ENCODE measurements around the gene TMEM128.

The TMEM128 gene

DNA sequence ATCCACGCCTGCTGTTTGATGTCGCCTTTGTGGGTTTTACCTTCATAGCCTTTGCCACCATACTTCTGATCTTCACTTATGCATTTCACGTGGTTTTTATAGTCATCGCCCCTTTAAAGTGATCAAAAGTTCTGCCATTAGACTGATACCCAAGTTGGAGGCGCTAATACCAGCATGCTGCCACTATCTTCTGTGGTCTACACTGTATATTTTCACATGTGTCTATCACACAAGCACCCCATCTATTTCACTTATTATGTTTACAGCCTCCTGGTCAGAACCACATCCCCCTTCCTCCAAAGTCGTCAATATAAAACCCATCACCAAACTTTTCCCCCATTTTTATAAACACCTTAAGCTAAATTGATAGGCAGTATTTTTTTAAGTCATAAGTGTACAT lies 33.8 kb upstream of the TMEM128 start:
- Histone ChIP-seq H3K4me1 (ENCODE audit: control insufficient read depth in 5 of 5, insufficient read depth in 5 of 5, low read length in 5 of 5) (peaks cover 0 to 2% (median 0%) of the 10 kb centered on the region in 5 donors), H3K36me3 (ENCODE audit: control insufficient read depth in 5 of 5, insufficient read depth in 5 of 5, low read length in 5 of 5) (peaks cover 38 to 86% (median 52%) of the 10 kb centered on the region in 5 donors), H3K27ac (ENCODE audit: low read depth, low read length) (no peak overlapping the region), H3K9me3 (ENCODE audit: control insufficient read depth in 5 of 5, low read length in 5 of 5) (no peaks in the 10 kb centered on the region), H3K9ac (ENCODE audit: low read length in 5 of 5) (no peak overlapping the region), H3K27me3 (ENCODE audit: control insufficient read depth in 5 of 5, insufficient read depth in 4 of 5, low read length in 5 of 5) (no peaks in the 10 kb centered on the region), H3K4me3 (ENCODE audit: low read depth in 1 of 5, low read length in 5 of 5) (no peak overlapping the region)

DNA sequence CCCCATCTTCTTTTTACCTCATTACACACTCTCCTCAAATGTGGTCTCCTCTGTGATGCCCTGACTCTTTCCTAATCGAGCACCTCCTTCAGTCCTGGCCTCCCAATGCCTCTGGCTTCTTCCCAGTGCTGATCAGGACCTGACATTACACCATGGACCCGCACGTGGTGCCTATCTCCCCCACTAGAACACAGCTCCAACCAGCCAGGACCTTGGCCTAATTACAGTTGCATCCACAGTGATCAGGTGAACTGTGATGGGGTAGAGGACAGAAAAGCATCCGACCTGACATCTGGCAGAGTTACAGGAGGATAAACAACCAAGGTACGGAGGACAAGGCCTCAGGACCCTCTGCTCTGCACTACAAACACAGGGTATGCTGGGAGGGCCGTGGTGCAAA lies 29.5 kb upstream of the TMEM128 start:
- Histone ChIP-seq H3K4me1 (ENCODE audit: control insufficient read depth in 5 of 5, insufficient read depth in 5 of 5, low read length in 5 of 5) (no peaks in the 10 kb centered on the region), H3K36me3 (ENCODE audit: control insufficient read depth in 5 of 5, insufficient read depth in 5 of 5, low read length in 5 of 5) (peaks cover 32 to 86% (median 64%) of the 10 kb centered on the region in 5 donors), H3K9me3 (ENCODE audit: control insufficient read depth in 5 of 5, low read length in 5 of 5) (no peaks in the 10 kb centered on the region), H3K9ac (ENCODE audit: low read length in 5 of 5) (no peak overlapping the region), H3K27ac (ENCODE audit: low read depth, low read length) (no peak overlapping the region), H3K27me3 (ENCODE audit: control insufficient read depth in 5 of 5, insufficient read depth in 4 of 5, low read length in 5 of 5) (no peaks in the 10 kb centered on the region), H3K4me3 (ENCODE audit: low read depth in 1 of 5, low read length in 5 of 5) (no peak overlapping the region)

DNA sequence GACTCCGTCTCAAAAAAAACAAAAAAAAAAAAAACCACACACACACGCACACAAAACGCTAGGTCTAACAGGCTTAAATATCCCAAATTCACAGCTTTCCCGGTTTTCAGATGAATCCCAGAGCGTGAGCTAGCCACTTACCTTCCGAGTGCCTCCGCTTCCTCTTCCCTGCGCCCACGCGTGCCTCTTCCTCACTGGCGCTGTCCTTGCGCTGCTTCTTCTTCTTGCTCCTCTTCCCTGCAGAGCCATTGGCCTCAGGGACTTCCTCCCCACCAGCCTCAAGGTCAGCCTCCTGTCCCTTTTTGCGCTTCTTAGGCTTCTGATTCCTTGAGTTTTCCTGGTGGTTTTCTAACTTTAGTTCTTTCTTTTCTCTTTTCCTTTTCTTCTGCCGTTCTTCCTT lies 26.2 kb upstream of the TMEM128 start:
- Histone ChIP-seq H3K4me3 (ENCODE audit: low read depth in 1 of 5, low read length in 5 of 5) (no peak overlapping the region), H3K9ac (ENCODE audit: low read length in 5 of 5) (no peak overlapping the region), H3K27me3 (ENCODE audit: control insufficient read depth in 5 of 5, insufficient read depth in 4 of 5, low read length in 5 of 5) (no peaks in the 10 kb centered on the region), H3K36me3 (ENCODE audit: control insufficient read depth in 5 of 5, insufficient read depth in 5 of 5, low read length in 5 of 5) (peaks cover 15 to 84% (median 65%) of the 10 kb centered on the region in 5 donors), H3K9me3 (ENCODE audit: control insufficient read depth in 5 of 5, low read length in 5 of 5) (no peaks in the 10 kb centered on the region), H3K27ac (ENCODE audit: low read depth, low read length) (no peak overlapping the region), H3K4me1 (ENCODE audit: control insufficient read depth in 5 of 5, insufficient read depth in 5 of 5, low read length in 5 of 5) (no peaks in the 10 kb centered on the region)

DNA sequence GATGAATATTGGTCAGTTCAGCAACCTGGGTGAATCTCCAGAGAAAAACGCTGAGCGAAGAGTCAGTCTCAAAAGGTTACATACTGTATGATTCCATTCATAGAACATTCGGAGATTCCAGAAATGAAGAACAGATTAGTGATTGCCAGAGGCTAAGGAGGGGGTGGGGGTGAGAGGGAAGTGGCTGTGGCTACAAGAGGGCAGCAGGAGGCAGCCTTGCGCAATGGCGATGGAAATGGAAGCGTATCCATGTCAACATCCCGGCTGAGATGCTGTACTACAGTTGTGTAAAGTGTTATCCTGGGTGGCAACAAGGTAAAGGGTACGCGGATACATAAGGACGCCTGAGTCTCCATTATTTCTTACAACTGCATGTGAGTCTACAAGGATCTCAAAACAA lies 23.9 kb upstream of the TMEM128 start:
- no peaks in the 10 kb centered on the region for H3K9me3 ChIP-seq (ENCODE audit: control insufficient read depth in 5 of 5, low read length in 5 of 5)
- H3K4me3 ChIP-seq (ENCODE audit: low read depth in 1 of 5, low read length in 5 of 5), result no peak overlapping the region
- H3K9ac ChIP-seq (ENCODE audit: low read length in 5 of 5), result no peak overlapping the region
- H3K4me1 ChIP-seq (ENCODE audit: control insufficient read depth in 5 of 5, insufficient read depth in 5 of 5, low read length in 5 of 5), result no peaks in the 10 kb centered on the region
- no peaks in the 10 kb centered on the region for H3K27me3 ChIP-seq (ENCODE audit: control insufficient read depth in 5 of 5, insufficient read depth in 4 of 5, low read length in 5 of 5)
- no peak overlapping the region for H3K27ac ChIP-seq (ENCODE audit: low read depth, low read length)
- H3K36me3 ChIP-seq (ENCODE audit: control insufficient read depth in 5 of 5, insufficient read depth in 5 of 5, low read length in 5 of 5), result peaks cover 10 to 77% (median 62%) of the 10 kb centered on the region in 5 donors

DNA sequence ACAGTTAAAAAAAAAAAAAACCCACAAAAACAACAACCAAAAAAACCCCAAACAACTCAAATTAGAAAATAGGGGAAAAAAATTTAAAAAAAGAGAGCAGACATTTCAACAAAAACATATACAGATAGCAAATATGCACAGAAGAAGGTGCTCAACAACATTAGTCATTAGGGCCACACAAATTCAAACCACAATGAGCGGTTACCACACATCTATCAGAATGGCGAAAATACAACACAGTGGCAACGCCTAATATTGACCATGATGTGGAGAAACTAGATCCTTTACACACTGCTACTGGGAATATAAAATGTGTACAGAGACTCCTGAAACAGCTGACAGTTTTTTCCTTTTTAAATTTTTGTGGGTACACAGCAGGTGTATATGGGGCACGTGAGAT lies 22.5 kb upstream of the TMEM128 start:
- Histone ChIP-seq H3K4me1 (ENCODE audit: control insufficient read depth in 5 of 5, insufficient read depth in 5 of 5, low read length in 5 of 5) (no peaks in the 10 kb centered on the region), H3K27ac (ENCODE audit: low read depth, low read length) (no peak overlapping the region), H3K9ac (ENCODE audit: low read length in 5 of 5) (no peak overlapping the region), H3K9me3 (ENCODE audit: control insufficient read depth in 5 of 5, low read length in 5 of 5) (no peaks in the 10 kb centered on the region), H3K36me3 (ENCODE audit: control insufficient read depth in 5 of 5, insufficient read depth in 5 of 5, low read length in 5 of 5) (peaks cover 10 to 73% (median 62%) of the 10 kb centered on the region in 5 donors), H3K27me3 (ENCODE audit: control insufficient read depth in 5 of 5, insufficient read depth in 4 of 5, low read length in 5 of 5) (no peaks in the 10 kb centered on the region), H3K4me3 (ENCODE audit: low read depth in 1 of 5, low read length in 5 of 5) (no peak overlapping the region)

DNA sequence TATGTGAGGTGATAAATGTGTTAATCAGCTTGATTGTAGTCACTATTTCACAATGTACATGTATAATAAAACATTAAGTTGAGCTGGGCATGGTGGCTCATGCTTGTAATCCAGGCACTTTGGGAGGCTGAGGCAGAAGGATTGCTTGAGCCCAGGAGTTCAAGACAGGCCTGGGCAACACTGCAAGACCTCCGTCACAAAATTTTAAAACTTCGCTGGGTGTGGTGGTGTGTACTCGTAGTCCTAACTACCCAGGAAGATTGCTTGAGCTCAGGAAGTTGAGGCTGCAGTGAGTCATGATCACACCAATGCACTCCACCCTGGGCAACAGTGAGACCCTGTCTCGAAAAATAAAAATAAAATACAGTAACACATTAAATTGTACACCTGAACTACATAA lies 21.8 kb upstream of the TMEM128 start:
- H3K9ac ChIP-seq (ENCODE audit: low read length in 5 of 5), result no peak overlapping the region
- no peaks in the 10 kb centered on the region for H3K27me3 ChIP-seq (ENCODE audit: control insufficient read depth in 5 of 5, insufficient read depth in 4 of 5, low read length in 5 of 5)
- H3K4me3 ChIP-seq (ENCODE audit: low read depth in 1 of 5, low read length in 5 of 5), result no peak overlapping the region
- H3K4me1 ChIP-seq (ENCODE audit: control insufficient read depth in 5 of 5, insufficient read depth in 5 of 5, low read length in 5 of 5), result no peaks in the 10 kb centered on the region
- no peak overlapping the region for H3K27ac ChIP-seq (ENCODE audit: low read depth, low read length)
- H3K36me3 ChIP-seq (ENCODE audit: control insufficient read depth in 5 of 5, insufficient read depth in 5 of 5, low read length in 5 of 5), result peaks cover 10 to 70% (median 55%) of the 10 kb centered on the region in 5 donors
- no peaks in the 10 kb centered on the region for H3K9me3 ChIP-seq (ENCODE audit: control insufficient read depth in 5 of 5, low read length in 5 of 5)

DNA sequence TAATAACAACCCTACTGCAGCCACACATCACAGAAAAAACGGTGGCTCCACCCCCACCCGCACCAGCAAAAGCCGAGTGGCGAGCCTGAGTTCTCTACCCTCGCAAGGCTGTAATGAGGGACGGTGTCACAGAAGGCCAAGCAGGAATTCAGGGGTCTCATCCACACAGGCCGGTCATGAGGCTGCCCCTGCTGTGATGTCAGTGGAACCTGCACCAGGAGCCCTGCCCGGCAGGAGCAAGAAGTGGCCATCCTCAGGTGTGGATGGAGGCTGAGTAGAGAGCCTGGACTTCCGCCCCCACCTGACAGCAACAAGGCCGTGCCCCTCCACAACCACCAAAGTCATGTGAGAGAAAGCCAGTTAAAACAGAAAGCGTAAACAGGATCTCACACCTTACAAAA lies 21.3 kb upstream of the TMEM128 start:
- H3K9ac ChIP-seq (ENCODE audit: low read length in 5 of 5), result no peak overlapping the region
- peaks cover 10 to 64% (median 50%) of the 10 kb centered on the region in 5 donors for H3K36me3 ChIP-seq (ENCODE audit: control insufficient read depth in 5 of 5, insufficient read depth in 5 of 5, low read length in 5 of 5)
- H3K9me3 ChIP-seq (ENCODE audit: control insufficient read depth in 5 of 5, low read length in 5 of 5), result no peaks in the 10 kb centered on the region
- H3K4me1 ChIP-seq (ENCODE audit: control insufficient read depth in 5 of 5, insufficient read depth in 5 of 5, low read length in 5 of 5), result no peaks in the 10 kb centered on the region
- H3K27ac ChIP-seq (ENCODE audit: low read depth, low read length), result no peak overlapping the region
- no peaks in the 10 kb centered on the region for H3K27me3 ChIP-seq (ENCODE audit: control insufficient read depth in 5 of 5, insufficient read depth in 4 of 5, low read length in 5 of 5)
- no peak overlapping the region for H3K4me3 ChIP-seq (ENCODE audit: low read depth in 1 of 5, low read length in 5 of 5)

DNA sequence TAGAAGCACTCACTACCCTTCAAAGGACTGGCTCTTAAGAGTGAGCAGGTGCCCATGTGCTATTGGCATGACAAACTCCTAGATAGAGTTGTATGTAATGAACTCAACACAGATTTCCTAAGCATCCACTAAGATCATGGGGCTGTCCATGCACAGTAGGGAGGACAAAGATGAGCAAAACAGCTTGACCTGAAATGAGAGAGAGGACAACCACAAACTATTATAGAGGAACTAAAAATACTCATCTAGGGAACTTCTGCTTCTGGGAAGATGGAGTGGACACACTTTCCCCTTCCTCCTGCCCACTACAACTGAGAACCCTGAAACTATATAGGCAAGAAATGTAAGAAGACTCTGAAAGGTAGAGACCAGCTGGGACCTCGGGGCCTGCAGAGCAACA lies 20.8 kb upstream of the TMEM128 start:
- Histone ChIP-seq H3K27ac (ENCODE audit: low read depth, low read length) (no peak overlapping the region), H3K36me3 (ENCODE audit: control insufficient read depth in 5 of 5, insufficient read depth in 5 of 5, low read length in 5 of 5) (peaks cover 10 to 59% (median 47%) of the 10 kb centered on the region in 5 donors), H3K27me3 (ENCODE audit: control insufficient read depth in 5 of 5, insufficient read depth in 4 of 5, low read length in 5 of 5) (no peaks in the 10 kb centered on the region), H3K9me3 (ENCODE audit: control insufficient read depth in 5 of 5, low read length in 5 of 5) (no peaks in the 10 kb centered on the region), H3K4me1 (ENCODE audit: control insufficient read depth in 5 of 5, insufficient read depth in 5 of 5, low read length in 5 of 5) (no peaks in the 10 kb centered on the region), H3K9ac (ENCODE audit: low read length in 5 of 5) (no peak overlapping the region), H3K4me3 (ENCODE audit: low read depth in 1 of 5, low read length in 5 of 5) (no peak overlapping the region)

DNA sequence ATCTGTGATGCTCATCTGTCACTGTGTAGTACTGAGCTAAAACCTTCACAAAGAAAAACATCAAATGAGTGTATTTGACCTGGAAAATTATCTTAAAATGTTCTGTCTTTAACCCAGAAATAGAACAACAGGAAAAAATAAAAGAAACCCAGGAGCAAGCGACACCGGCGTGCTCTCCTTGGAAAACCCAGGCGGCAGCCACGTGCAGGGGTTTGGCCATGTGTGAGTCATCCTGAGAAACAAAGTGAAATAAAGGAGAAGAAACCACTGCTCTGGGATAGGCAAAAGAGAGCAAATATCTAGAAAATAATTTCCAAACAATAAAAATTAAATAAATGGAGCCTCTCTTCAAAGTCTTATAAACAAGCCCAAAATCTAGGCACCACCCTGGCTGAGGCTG lies 20.0 kb upstream of the TMEM128 start:
- Histone ChIP-seq H3K9ac (ENCODE audit: low read length in 5 of 5) (no peak overlapping the region), H3K4me1 (ENCODE audit: control insufficient read depth in 5 of 5, insufficient read depth in 5 of 5, low read length in 5 of 5) (no peaks in the 10 kb centered on the region), H3K9me3 (ENCODE audit: control insufficient read depth in 5 of 5, low read length in 5 of 5) (no peaks in the 10 kb centered on the region), H3K36me3 (ENCODE audit: control insufficient read depth in 5 of 5, insufficient read depth in 5 of 5, low read length in 5 of 5) (peaks cover 10 to 51% (median 41%) of the 10 kb centered on the region in 5 donors), H3K27ac (ENCODE audit: low read depth, low read length) (no peak overlapping the region), H3K4me3 (ENCODE audit: low read depth in 1 of 5, low read length in 5 of 5) (no peak overlapping the region), H3K27me3 (ENCODE audit: control insufficient read depth in 5 of 5, insufficient read depth in 4 of 5, low read length in 5 of 5) (no peaks in the 10 kb centered on the region)

DNA sequence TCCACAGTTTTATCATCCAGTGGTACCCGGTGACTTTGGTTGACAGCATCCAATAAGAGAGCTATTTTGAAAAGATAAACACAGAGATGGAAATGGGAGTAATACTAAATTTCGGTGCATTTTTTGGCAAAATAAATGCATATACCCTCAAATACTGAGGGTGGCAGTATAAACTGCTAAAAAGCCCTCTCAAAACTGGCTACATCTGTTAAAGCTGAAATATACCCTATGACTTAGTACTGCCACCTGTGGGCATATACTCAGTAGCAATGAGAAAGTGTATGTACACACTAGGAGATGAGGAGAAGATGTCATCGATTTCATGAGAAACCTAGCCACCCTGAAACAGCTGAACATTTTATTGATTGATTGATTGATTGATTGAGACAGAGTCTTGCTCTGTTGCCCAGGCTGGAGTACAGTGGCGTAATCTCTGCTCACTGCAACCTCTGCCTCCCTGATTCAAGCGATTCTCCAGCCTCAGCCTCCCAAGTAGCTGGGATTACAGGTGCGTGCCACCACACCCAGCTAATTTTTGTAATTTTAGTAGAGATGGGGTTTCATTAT lies 12.2 kb upstream of the TMEM128 start:
- H3K9ac ChIP-seq (ENCODE audit: low read length in 5 of 5), result peak overlapping the region in 2 of 5 donors; percentile 2 to 39
- H3K4me3 ChIP-seq (ENCODE audit: low read depth in 1 of 5, low read length in 5 of 5), result no peak overlapping the region
- peaks cover 0 to 10% (median 4%) of the 10 kb centered on the region in 5 donors for H3K4me1 ChIP-seq (ENCODE audit: control insufficient read depth in 5 of 5, insufficient read depth in 5 of 5, low read length in 5 of 5)
- no peaks in the 10 kb centered on the region for H3K9me3 ChIP-seq (ENCODE audit: control insufficient read depth in 5 of 5, low read length in 5 of 5)
- peaks cover 0 to 3% (median 0%) of the 10 kb centered on the region in 5 donors for H3K27me3 ChIP-seq (ENCODE audit: control insufficient read depth in 5 of 5, insufficient read depth in 4 of 5, low read length in 5 of 5)
- no peaks in the 10 kb centered on the region for H3K36me3 ChIP-seq (ENCODE audit: control insufficient read depth in 5 of 5, insufficient read depth in 5 of 5, low read length in 5 of 5)
- H3K27ac ChIP-seq (ENCODE audit: low read depth, low read length), result no peak overlapping the region

Data from subcutaneous abdominal adipose tissue (tissue), 5 donors.